ENCODE data around the gene XPR1.
"Not testable (repeated sequence)": the region's sequence is repeated elsewhere in the genome, so short reads cannot be mapped to it uniquely, and the experiment has no call there.

DNA sequence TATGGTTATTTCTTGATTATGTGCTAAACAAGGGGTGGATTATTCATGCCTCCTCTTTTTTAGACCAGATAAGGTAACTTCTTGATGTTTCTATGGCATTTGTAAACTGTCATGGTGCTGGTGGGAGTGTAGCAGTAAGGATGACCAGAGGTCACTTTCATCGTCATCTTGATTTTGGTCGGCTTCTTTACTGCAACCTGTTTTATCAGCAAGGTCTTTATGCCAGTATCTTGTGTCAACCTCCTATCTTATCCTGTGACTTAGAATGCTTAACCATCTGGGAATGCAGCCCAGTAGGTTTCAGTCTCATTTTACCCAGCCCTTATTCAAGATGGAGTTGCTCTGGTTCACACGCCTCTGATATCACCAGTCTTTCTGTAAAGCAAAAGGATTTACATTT is 95.9 kb downstream of the XPR1 start:
- not testable (repeated sequence) for TF ChIP-seq CTCF, POLR2A (IDR thresholded peaks at IDR 0.05)

All from gastroesophageal sphincter (tissue), 3 donors.